Endothelial cell of hepatic sinusoid (primary cell): ENCODE measurements around the gene COL16A1.

ENCODE experiments used
- in situ Hi-C: cut with HindIII; loops from 2 replicates; pipeline ENCODE4 v1.10.0; 2017; ENCODE audit warnings: low sequenced_read_pairs

COL16A1 gene

GRCh38 chr1:31669786-31670592, 33.8 kb downstream of the COL16A1 start:
- in situ Hi-C loops = loop anchor here (5.0 kb wide), 3 partner anchors 47 to 122 kb away; partner anchors contain the start of gene ADGRB2

GRCh38 chr1:31669433-31669785, 34.4 kb downstream of the COL16A1 start:
- in situ Hi-C loops = no loop called here

DNA sequence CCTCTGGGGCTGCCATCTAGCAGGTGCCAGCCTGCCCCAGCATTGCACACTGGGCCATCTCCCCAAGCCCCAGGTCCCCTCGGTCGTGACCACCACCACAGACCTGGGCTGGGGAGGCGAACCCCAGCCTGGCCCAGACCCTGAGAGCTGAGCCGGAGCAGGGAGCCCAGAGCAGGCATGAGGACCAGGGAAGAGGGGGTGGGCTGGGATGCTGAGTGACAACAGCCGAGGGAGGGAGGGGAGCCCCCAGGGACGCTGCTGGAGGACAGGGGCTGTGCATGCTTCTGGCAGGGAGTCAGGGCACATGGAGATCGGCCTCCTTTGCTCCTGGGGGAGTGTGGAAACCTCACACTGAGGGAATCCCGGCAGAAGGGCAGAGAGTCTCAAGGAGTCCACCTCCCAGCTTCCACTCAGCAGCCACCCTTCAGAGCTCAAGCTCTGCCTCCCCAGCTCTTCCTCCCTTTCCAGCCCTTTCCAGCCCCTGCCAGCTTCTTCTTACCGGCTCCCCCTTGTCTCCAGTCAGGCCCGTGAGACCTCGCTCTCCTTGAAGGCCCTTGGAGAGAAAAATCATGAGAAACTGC, 35.4 kb downstream of the COL16A1 start:
- in situ Hi-C loops = no loop called here

DNA sequence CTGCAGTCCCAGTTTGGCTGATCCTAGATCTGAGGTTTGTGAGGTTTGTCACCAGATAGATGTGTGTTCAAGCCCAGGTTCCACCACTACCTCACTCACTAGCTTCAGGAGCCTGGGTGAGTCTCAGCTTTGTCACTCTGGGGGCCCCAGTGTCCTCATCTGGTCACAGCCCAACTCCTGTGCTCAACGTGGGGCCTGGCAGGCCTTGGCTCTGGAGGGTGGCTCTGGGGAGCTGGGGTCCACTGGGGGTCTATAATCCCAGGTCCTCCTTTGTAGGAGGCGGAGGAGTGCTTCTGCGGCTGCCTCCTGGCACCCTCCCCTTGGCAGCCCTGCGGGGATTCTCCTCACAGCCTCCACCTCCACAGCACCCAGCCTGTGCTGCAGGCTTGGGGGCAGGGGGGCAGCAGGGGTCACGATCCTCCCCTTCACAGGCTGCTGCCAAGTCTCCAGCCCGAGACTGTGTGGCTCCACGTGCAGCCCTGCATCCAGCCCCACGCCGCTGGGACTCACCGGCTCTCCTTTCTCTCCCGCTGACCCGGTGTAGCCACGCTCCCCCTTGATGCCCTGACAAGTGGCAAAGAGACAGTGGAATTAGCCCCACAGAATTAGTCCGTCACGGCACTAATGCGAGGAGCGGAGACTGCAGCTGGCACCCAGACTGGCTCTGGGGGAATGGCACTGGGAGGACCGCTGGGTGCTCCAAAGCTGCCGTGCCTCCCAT, 36.6 kb downstream of the COL16A1 start:
- in situ Hi-C loops = no loop called here

GRCh38 chr1:31666263-31666963, 37.4 kb downstream of the COL16A1 start:
- in situ Hi-C loops = no loop called here

GRCh38 chr1:31665234-31665878, 38.5 kb downstream of the COL16A1 start:
- in situ Hi-C loops = no loop called here

DNA sequence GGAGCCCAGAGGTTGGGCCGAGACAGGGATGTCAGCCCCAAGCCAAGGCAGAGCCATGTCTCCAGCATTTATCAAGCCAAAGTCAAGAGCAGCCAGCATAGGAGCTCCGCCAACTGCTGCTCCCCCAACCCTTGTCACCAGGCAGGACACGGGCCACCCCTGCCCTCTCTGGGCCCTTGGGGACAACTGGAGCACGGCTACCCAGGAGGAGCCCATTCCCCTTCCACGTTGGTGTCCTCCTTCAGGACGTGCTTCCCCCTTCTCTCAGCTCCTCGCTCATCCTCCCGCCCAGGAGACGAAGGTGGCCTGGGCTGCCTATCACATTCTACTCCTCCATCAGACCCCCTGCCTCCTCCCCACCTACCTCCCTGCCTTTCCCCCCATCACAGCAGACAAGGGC, 39.3 kb downstream of the COL16A1 start:
- in situ Hi-C loops = no loop called here

DNA sequence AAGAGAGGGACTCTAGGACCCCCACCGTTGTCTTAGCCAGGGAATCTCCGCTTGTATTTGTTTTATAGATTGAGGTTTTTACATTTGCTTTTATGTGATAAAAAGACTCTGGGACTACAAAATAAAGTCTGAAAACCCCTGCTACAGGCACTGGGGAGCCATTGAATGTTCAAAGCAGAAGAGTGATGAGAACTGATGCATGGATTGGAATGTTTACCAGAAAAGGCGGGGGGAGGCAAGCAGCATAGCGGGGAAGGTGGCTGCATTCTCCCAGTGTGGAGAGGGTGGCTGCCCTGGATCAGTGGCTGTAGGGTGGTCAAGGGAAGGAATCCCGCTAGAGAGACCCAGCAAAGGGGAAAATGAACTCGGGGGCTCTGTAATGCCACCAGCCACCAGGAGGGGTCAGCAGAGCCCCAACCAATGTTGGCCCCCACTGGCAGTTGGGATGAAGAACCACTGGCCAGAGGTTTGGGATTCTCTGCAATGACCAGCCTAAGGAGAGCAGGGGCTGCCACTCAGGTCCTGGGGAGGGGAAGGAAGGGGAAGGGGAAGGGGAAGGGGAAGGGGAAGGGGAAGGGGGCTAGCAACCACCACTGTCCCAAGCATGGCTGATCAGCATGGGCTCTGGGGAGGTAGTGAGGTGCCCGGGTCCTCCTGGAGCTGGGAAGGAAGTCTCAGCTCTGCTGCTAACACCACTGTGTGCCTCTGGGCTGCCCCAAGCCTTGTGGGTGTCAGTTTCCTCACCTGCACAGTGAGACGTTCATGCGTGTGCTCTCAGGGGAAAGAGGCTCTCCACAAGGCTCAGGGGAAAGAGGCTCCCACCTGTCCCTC, 40.0 kb downstream of the COL16A1 start:
- in situ Hi-C loops = no loop called here

DNA sequence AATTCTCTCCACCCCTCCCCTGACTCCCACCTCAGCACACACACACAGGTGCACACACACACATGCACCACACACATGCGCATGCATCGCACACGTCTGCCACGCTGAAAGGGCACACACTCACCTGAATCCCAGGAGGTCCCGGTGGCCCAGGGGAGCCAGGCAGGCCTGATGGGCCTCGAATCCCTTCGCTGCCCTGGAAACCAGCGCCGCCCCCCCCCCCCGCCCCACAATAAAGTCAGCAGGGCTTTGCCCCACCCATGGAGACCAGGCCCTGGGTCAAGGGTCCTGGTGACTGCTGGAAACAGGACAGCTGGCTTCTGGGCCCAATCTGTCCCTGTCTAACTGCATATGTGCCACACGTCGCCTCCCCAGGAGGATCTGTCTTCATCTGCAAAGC, 41.4 kb downstream of the COL16A1 start:
- in situ Hi-C loops = no loop called here

- in situ Hi-C loops = no loop called here
Observed at GRCh38 chr1:31661856-31662255, 42.0 kb downstream of the COL16A1 start.

DNA sequence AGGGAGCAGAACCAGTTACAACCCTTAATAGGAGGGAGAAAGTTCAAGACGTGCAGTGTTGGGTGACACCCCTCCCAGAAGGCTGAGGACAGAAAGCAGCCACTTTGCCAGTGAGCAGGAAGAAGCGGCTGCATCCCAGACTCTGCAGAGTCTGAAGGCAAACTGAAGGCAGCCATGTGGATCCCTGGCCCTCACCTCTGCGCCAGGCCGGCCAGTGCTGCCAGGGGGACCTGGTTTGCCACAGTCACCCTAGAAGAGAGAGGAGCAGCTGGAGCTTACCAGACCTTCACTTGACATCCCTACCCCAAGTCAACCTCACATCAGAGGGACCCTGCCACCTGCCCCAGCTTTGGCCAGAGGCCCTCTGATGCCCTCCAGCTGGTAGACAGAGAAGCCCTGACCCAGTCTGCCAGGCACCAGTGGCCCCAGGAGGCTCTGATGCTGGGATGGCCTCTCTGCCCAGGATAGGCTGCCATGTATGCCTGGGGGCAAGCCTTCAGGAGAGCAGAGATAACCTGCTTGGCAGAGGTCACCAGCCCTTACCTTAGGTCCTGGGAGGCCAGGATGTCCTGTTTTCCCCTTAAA, 42.9 kb downstream of the COL16A1 start:
- in situ Hi-C loops = no loop called here

GRCh38 chr1:31659889-31660288, 43.9 kb downstream of the COL16A1 start:
- in situ Hi-C loops = loop anchor here (10.0 kb wide), 1 partner anchor 55 kb away; no protein-coding TSS in a partner anchor

DNA sequence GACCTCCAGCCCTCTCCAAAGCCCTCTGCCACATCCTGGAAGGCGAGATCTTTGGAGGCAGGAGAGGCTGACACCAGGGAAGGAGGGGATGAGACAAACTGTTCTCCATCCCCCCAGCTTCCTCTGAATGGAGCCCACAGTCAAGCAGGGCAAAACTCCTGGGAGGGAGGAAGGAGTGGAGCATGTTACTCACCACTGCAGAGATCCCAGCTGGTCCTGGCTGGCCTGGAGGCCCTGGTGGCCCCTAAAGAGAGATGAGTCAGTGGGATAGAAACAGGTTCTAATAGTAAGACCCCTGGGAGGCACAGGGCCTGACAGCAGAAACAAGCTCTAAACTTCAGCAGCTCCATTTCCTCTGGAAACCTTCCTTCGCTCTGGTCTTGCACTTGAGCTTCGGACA, 45.1 kb downstream of the COL16A1 start:
- in situ Hi-C loops = loop anchor here (10.0 kb wide), 1 partner anchor 56 kb away; no protein-coding TSS in a partner anchor

- in situ Hi-C loops = loop anchor here (10.0 kb wide), 1 partner anchor 57 kb away; no protein-coding TSS in a partner anchor
Observed at GRCh38 chr1:31657972-31658510, 45.8 kb downstream of the COL16A1 start.

DNA sequence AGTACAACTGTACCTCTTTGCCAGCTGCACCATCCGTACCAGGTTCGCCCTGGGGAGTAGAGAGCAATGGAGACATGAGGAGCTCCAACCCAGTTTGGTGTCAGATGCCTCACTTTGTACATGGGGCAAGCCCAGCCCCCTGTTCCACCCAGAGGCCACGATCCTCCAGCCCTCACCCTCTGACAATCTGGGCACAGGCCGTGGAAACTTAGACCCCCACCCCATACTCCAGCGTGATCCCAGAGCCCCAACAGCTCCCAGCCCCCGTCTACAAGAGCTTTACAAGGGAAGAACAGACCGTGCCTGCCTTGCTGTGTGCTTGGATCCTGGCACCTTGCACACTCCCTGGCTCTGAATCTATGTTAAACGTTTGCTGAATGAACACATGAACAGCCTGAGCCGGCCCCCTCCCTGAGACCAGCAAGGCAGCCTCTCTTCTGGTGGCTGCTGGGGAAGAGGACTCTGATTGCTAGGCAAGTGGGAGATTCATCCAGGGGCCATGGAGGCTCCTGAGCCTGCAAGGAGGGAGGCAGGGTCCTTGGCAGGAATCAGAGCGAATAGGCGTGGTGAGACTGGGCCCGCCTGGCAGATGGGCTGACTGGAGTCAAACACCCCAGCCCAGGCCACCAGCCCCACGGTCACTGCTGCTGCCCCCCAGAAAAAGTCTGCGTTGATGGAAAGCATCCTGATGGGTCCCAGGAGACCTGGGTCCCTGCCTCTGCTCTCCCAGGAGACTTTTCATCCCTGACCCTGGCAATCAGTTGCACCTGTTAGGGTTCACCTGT, 46.6 kb downstream of the COL16A1 start:
- in situ Hi-C loops = loop anchor here (10.0 kb wide), 1 partner anchor 58 kb away; no protein-coding TSS in a partner anchor

GRCh38 chr1:31655756-31656155, 48.1 kb downstream of the COL16A1 start:
- in situ Hi-C loops = loop anchor here (10.0 kb wide), 1 partner anchor 59 kb away; no protein-coding TSS in a partner anchor

GRCh38 chr1:31655104-31655503, 48.7 kb downstream of the COL16A1 start:
- in situ Hi-C loops = loop anchor here (10.0 kb wide), 1 partner anchor 60 kb away; no protein-coding TSS in a partner anchor

DNA sequence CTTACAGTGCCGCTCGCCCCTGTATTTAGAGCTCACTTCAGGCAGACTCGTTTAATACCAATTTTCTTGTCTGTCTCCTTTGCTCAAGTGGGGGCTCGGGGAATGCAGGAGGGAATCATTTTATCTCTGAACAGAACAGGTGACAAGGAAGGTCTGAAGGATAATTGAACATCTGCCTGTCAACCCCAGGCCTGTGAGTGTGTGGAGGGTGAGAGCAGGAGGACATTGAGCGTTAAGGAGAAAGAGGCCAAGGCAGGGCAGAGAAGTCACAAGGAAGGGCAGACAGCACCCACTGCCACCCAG, 49.4 kb downstream of the COL16A1 start:
- in situ Hi-C loops = loop anchor here (10.0 kb wide), 1 partner anchor 60 kb away; no protein-coding TSS in a partner anchor
